ENCODE measurements around the gene ACER1.

- TF ChIP-seq CTCF (tag by site-specific recombination; IDR thresholded peaks at IDR 0.05) (no peak), TCF7L2 (IDR thresholded peaks at IDR 0.05; ENCODE audit: borderline replicate concordance, low read depth, low read length) (no peak), ZNF302 (tag by site-specific recombination; IDR thresholded peaks at IDR 0.05; ENCODE audit: low read depth) (no peak), ZBTB48 (tag by site-specific recombination; IDR thresholded peaks at IDR 0.05) (no peak), ZBTB11 (tag by site-specific recombination; conservative IDR thresholded peaks at IDR 0.05; ENCODE audit: low read depth) (no peak), SETDB1 (IDR thresholded peaks at IDR 0.05; ENCODE audit: insufficient read length, low read length) (no peak), REPIN1 (tag by site-specific recombination; IDR thresholded peaks at IDR 0.05; ENCODE audit: low read depth) (no peak), SP3 (tag by site-specific recombination; IDR thresholded peaks at IDR 0.05) (no peak)
Observed at GRCh38 chr19:6313398-6313969, 19.9 kb downstream of the ACER1 start.
